Spleen (tissue), 13 donors: ENCODE results near the gene PERCC1. TPM values are rescaled to one million over a fixed set of nuclear protein-coding genes. Genes with fewer than 3 reads are reported as not detected.

Experiments used
- DNase-seq: peaks from one replicate; pipeline ENCODE4 v3.0.0-alpha.2; 2020
- H3K27ac ChIP-seq, 8 donors: fragments of 200-600 bp; sonication (generic) in 7 of 8; 1 replicate in 4 of 8; 2 replicates in 4 of 8; pipeline versions ENCODE4 v1.5.0 to v1.8.0; 2016 to 2021; ENCODE audit warnings: inconsistent platforms in 4 of 8, mild to moderate bottlenecking in 4 of 8, moderate library complexity in 1 of 8
- H3K27me3 ChIP-seq, 7 donors: fragments of 200-600 bp; sonication (generic) in 6 of 7; replicated peaks in 1 of 7; 1 replicate in 4 of 7; 2 replicates in 3 of 7; pipeline versions ENCODE4 v1.5.0 to v1.8.0; 2016 to 2021; ENCODE audit warnings: inconsistent platforms in 3 of 7, mild to moderate bottlenecking in 1 of 7
- H3K36me3 ChIP-seq, 6 donors: fragments of 200-600 bp; sonication (generic) in 5 of 6; 1 replicate in 4 of 6; 2 replicates in 2 of 6; pipeline versions ENCODE4 v1.5.0 to v1.8.0; 2016 to 2021; ENCODE audit warnings: inconsistent platforms in 2 of 6
- H3K4me1 ChIP-seq, 6 donors: fragments of 200-600 bp; sonication (generic) in 5 of 6; 1 replicate in 3 of 6; 2 replicates in 3 of 6; pipeline versions ENCODE4 v1.5.0 to v1.8.0; 2016 to 2021; ENCODE audit warnings: inconsistent platforms in 3 of 6
- H3K4me3 ChIP-seq, 8 donors: fragments of 200-600 bp; sonication (generic) in 7 of 8; 1 replicate in 4 of 8; 2 replicates in 4 of 8; pipeline versions ENCODE4 v1.5.0 to v1.8.0; 2016 to 2021; ENCODE audit warnings: inconsistent platforms in 4 of 8, mild to moderate bottlenecking in 4 of 8, moderate library complexity in 2 of 8
- H3K9me3 ChIP-seq, 8 donors: fragments of 200-600 bp; sonication (generic) in 7 of 8; 1 replicate in 4 of 8; 2 replicates in 4 of 8; pipeline versions ENCODE4 v1.5.0 to v1.8.0; 2016 to 2021; ENCODE audit warnings: inconsistent platforms in 4 of 8
- CTCF ChIP-seq, 11 experiments: fragments of 200-600 bp in 7 of 11; fragments of 450-650 bp in 4 of 11; sonication (generic) in 4 of 11; IDR thresholded peaks in 8 of 11; conservative IDR thresholded peaks in 3 of 11; 1 replicate in 7 of 11; 2 replicates in 4 of 11; pipeline versions ENCODE4 v1.4.0 to v1.8.0; 2016 to 2021; ENCODE audit warnings: antibody characterized with exemption in 11 of 11, inconsistent platforms in 4 of 11, mild to moderate bottlenecking in 1 of 11
- POLR2A ChIP-seq, 3 donors: fragments of 450-650 bp; IDR thresholded peaks; one replicate each; pipeline ENCODE4 v1.5.1; 2017; ENCODE audit warnings: antibody characterized with exemption in 3 of 3, mild to moderate bottlenecking in 1 of 3
- POLR2AphosphoS5 ChIP-seq, 3 donors: sonication (generic); formaldehyde crosslinking; IDR thresholded peaks; one replicate each; pipeline ENCODE4 v1.5.1; 2017; ENCODE audit warnings: antibody characterized with exemption in 3 of 3
- WGBS, 5 donors: extraction: QIAGEN DNeasy Blood & Tissue Kit in 3 of 5; methylation state at CpG; one replicate each; pipeline versions ENCODE4 v1.1.5 to v1.1.7; 2013 to 2018; 5-methylcytosine and 5-hydroxymethylcytosine counted together
- intact Hi-C: fragments of 100-400 bp; cut with DNase I; formaldehyde crosslinking; loops from one replicate; pipeline ENCODE4 v1.15.0; 2023; ENCODE audit warnings: low total_unique reads
- long read RNA-seq, 2 donors: transcript quantifications; one replicate each; lab custom pipeline, GENCODE V29; 2026
- polyA plus RNA-seq, 3 donors: library from polyadenylated mRNA; stranded (reverse); fragments of 200-250 nt; gene quantifications; one replicate each; pipeline ENCODE4 v1.2.1, GENCODE V29; 2013
- total RNA-seq, 7 donors: library from RNA; depleted of rRNA in 3 of 7; stranded (reverse); fragments of >200 nt in 3 of 7; fragmentation: NEBNext Ultra II Directional in 4 of 7; extraction: Animal tissue kit (Norgen Biotek cat#: 25700) in 4 of 7; gene quantifications; one replicate each; pipeline versions ENCODE4 v1.1.0 to v1.2.1, GENCODE V29; 2016 to 2021
- donor health status: healthy with polysubstance abuse.
- donor health status: DM: no; HTN: no; CAD: no; lungs with moderate emphysema.
- donor health status: DM: no; HTN: no; CAD: no.
- donor health status: Bipolar disorder and iron deficiency.
- donor health status: healthy.
- donor health status: DM: no; HTN: no; CAD: no.
- donor health status: DM: yes; HTN: yes; CAD: no.

The PERCC1 gene
- total RNA-seq (1 to 10 TPM in 1 of 7 donors, under 1 TPM in 1, not detected in 5; 0.73 to 1.3 TPM), polyA plus RNA-seq (under 1 TPM in 1 of 3 donors, not detected in 2; 0.11 TPM)
- long read RNA-seq, donor 1 = 0 reads
- long read RNA-seq, donor 2 = 0 reads

GRCh38 chr16:1430759-1431496 lies at the start of gene PERCC1:
PERCC1 (plus strand) TSS chr16:1431078; CDS start chr16:1432594, 1,516 bp downstream.
- peak within 1 kb of the TSS in 1 of 8 donors; percentile 53 for H3K4me3 ChIP-seq
- H3K4me1 ChIP-seq = peaks cover 0 to 57% (median 7%) of the 10 kb centered on the region in 6 donors
- intact Hi-C loops = no loop called here
- no peaks in the 10 kb centered on the region for H3K9me3 ChIP-seq
- H3K36me3 ChIP-seq = peaks cover 0 to 18% (median 0%) of the 10 kb centered on the region in 6 donors
- DNase-seq = no peak
- peak within 1 kb of the TSS in 2 of 8 donors; percentile 59 to 60 for H3K27ac ChIP-seq
- TF ChIP-seq POLR2AphosphoS5 (IDR thresholded peaks at IDR 0.05) = no peak
- TF ChIP-seq CTCF (IDR thresholded peaks at IDR 0.05 in 8 of 11, conservative IDR thresholded peaks at IDR 0.05 in 3 of 11) = no peak
- TF ChIP-seq POLR2A (IDR thresholded peaks at IDR 0.05) = no peak
- peaks cover 0 to 56% (median 0%) of the 10 kb centered on the region in 7 donors for H3K27me3 ChIP-seq
- WGBS, 5 donors = 57 to 70% (median 65%) methylated on average over 22 to 35 of the region's 35 CpGs

DNA sequence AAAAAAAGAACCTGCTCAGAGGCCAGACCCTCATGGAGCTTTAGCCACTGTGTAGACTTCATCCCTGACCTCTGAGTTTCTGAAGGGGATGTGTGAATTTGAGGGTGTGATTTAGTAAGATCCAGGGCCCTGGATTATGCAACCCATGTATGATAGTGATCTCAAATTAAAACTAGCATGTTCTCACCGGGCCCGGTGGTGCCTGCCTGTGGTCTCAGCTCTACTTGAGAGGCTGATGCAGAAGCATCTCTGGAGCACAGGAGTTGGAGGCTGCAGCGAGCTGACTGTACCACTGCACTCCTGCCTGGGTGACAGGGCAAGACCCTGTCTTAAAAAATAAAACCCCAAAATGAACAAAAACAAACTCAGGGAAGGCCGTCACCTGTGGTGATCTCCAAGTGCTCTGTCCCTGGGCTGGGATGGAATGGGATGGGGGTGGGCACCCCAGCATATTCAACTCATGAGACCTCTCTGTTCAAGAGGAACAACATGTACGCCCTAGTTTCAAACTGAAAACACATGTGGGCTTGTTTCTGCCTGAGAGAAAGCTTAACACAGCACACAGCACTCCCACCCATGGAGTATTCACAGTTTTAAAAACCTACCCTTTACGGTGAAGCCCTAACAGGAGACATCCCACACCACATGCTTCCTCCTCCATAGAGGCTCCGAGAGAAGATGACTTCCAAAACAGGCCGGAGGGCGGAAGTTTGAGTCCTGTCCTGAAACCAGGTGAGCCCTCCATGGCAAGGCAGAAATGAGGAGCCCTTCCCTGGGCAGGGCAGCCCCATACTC lies 49.1 kb upstream of the PERCC1 start:
- no peaks in the 10 kb centered on the region for H3K9me3 ChIP-seq
- H3K4me1 ChIP-seq = peaks cover 8 to 34% (median 26%) of the 10 kb centered on the region in 6 donors
- no peak overlapping the region for H3K4me3 ChIP-seq
- no peak for DNase-seq
- 83 to 90% (median 88%) methylated on average over 9 of the region's 9 CpGs for WGBS, 5 donors
- TF ChIP-seq CTCF (IDR thresholded peaks at IDR 0.05 in 8 of 11, conservative IDR thresholded peaks at IDR 0.05 in 3 of 11) = no peak
- TF ChIP-seq POLR2AphosphoS5 (IDR thresholded peaks at IDR 0.05) = no peak
- TF ChIP-seq POLR2A (IDR thresholded peaks at IDR 0.05) = no peak
- H3K27me3 ChIP-seq = no peaks in the 10 kb centered on the region
- no peak overlapping the region for H3K27ac ChIP-seq
- intact Hi-C loops = no loop called here
- peaks cover 0 to 84% (median 48%) of the 10 kb centered on the region in 6 donors for H3K36me3 ChIP-seq

DNA sequence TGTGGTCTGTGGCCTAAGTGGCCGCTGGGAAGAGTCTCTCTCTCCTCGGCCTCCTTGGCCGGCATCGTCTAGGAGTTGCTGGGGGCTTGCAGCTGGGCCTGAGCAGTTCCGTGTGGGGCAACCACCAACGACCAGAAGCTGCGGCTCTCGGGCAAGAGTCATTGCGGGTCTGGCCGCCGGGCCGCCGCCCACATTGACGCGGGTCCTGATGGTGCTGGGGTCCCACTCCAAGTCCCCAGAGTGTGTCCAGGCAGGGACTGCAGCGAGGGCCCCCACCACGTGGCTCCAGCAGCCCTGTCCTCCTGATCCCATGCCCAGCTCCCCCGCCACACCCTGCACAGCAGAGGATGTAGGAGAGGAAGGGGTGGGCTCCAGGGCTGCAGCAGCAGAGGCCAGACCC lies 47.3 kb upstream of the PERCC1 start:
- Histone ChIP-seq H3K9me3 (no peaks in the 10 kb centered on the region), H3K27ac (no peak overlapping the region), H3K4me1 (peaks cover 6 to 19% (median 17%) of the 10 kb centered on the region in 6 donors), H3K36me3 (peaks cover 0 to 84% (median 60%) of the 10 kb centered on the region in 6 donors), H3K4me3 (no peak overlapping the region), H3K27me3 (no peaks in the 10 kb centered on the region)
- intact Hi-C loops = no loop called here
- WGBS, 5 donors = 91 to 95% (median 93%) methylated on average over 7 to 18 of the region's 18 CpGs; no CpG with 5 or more reads in 1 of the 5 donors
- DNase-seq = no peak
- TF ChIP-seq POLR2AphosphoS5 (IDR thresholded peaks at IDR 0.05) (peak in 1 of 3 donors; percentile 20), CTCF (IDR thresholded peaks at IDR 0.05 in 8 of 11, conservative IDR thresholded peaks at IDR 0.05 in 3 of 11) (no peak)
